Dermis blood vessel endothelial cell (primary cell): ENCODE results near the gene DSN1. TPM values are rescaled to one million over a fixed set of nuclear protein-coding genes. Genes with fewer than 3 reads are reported as not detected.
A peak's percentile ranks its signal among the peaks of the same experiment; 100 is the strongest.

ENCODE experiments used
- DNase-seq: peaks from one replicate; pipeline ENCODE4 v3.0.0; 2010
- total RNA-seq: library from RNA; depleted of rRNA; stranded (reverse); fragments of >200 nt; gene quantifications from 2 replicates; pipeline ENCODE4 v1.2.3, GENCODE V29; 2014

The DSN1 gene
- total RNA-seq, 1 donor from 2014 or later: 24.7 TPM

DNA sequence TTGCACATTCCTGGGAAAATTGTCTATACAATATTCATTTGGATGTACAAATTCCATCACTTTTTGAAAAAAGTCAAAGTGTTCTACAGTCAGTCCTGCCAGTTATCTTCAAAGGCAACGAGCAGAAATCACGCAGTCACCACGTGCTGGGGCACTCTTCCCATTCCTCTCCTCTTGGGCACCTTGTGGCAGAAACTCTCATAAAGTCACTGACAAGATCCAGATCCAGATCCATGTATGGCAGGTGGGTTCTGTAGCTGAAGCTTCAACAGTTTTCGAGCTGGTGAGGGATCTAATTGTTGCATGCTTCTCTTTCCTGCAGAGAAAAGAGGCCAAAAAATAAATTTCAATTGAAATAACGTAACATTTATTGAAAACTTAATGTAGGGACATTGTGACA lies 21.0 kb downstream of the DSN1 start:
- DNase-seq: no peak

DNA sequence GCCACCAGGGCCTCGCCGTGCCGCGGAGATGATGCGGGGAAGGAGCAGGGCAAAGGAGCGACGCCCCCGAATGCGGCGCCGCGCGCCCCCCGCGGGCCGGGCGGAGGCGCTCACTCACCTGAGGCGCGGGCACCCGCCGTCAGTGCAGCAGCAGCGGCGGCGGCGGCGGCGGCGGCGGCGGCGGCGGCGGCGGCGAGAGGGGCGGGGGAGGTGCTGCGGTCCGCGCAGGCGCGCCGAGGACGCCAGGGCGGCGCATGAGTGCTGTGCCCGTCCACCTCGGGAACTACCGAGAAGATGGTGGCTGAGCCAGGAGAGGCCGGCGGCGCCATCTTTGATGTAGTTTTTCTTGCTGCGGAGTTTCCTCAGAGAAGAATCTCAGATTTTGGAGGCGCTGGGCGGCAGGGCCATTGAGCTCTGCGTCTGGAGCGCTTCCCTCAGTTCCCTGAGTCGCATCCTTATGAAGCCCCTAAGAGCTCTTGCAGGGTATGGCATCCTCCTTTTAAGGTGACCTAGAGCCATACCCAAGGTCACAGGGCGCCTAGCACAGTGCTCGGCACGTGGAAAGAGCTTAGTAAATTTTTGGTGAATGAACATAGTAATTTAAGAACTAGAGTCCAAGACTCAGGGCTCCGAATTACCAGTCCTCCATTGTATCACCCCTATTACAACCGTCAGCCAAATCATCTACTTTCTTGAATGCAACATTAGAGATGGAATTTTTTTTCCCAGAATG lies 27.5 kb downstream of the DSN1 start, which contains the start of gene NDRG3:
Gene NDRG3 (minus strand): TSS at position 164 of the 733 bp plus-strand sequence. CDS start 24,355 bp downstream, outside the sequence.
- peak; percentile 95 for DNase-seq

DNA sequence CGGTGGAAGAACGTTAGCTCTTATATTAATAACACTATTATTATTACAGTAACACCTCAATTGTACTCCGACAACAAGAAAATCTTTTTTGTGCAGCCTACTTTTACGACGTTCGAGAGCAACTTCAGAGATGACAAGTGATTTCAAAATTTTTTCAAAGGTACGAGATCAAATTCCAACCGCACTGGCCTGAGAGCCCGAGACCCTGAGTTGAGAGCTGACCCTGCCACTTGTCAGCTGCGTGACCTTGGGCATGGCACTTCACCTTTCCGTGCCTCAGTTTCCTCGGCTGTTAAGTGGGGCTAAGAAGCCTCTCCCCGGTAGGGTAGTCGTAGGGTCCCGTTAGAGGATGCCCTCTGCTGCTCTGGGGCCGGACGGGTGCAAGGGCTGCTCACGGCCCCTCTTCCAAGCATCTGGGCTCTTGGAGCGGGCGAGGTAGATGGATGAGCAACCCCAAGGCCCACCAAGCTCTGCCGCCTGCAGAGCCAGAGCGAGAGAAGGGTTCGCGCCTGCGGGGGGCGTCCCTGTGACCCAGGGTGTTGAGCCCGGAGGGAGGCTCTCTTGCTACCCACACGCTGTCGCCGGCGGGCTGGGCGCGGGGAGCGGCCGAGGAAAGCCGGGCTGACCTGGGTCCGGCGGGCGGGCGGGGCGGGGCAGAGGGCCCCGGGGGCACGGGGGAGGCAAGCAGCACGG lies 28.2 kb downstream of the DSN1 start:
- peak; percentile 32 for DNase-seq

GRCh38 chr20:36744764-36745191 lies 28.8 kb downstream of the DSN1 start:
- DNase-seq: peak; percentile 17

GRCh38 chr20:36744243-36744642 lies 29.3 kb downstream of the DSN1 start:
- no peak for DNase-seq

DNA sequence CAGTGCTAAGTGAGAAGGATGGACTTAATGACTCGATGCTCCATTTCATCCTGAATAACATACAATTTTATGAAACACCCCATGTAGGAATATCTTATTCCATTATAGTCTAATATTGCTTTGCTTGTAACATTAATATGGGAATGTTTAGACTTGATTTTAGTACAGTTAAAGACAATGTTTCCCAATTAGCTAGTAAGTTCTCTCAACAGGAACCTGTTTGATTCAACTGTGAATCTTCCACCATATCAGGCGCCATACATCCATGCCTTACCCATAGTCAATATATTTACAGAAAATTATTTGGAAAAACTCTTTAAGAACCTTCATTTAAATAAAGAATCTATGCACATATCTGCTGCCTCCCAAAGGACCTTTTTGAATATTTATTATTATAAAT lies 31.0 kb downstream of the DSN1 start:
- no peak for DNase-seq

DNA sequence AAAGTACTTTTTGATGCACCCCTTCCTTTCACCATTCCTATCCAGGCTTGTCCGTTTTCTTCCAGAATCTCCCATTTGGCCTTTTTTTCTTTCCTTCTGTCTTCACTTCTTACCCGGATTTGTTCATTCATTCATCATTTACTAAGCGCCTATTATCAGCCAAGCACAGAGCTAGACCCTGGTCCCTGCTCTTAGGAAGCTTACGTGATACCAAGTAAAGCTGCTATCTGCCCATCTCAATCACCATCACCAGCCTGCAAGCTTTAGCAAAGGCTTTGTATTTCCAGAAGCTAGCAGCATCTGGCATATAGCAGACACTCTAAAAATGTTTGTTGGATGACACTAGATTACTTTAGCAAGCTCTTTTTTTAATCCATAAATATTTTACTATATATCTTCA lies 32.5 kb downstream of the DSN1 start:
- no peak for DNase-seq

DNA sequence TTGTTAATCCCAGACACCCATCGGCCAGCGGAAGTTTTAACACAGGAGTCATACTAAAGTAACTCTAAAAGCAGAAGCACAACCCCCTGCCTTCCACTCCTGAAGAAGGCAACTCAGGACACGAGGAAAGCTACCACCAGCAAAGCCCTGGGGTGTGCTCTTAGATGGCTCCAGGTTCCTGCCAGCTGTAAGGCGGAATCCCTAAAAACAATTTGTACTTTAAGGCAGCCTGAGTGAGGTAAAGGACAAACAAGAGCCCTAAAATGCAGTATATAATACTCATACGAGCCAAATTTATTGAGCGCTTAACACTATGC lies 36.4 kb downstream of the DSN1 start:
- no peak for DNase-seq

- no peak for DNase-seq
Observed at GRCh38 chr20:36736451-36737182, 36.9 kb downstream of the DSN1 start.

- no peak for DNase-seq
Observed at GRCh38 chr20:36732456-36732855, 41.1 kb downstream of the DSN1 start.

DNA sequence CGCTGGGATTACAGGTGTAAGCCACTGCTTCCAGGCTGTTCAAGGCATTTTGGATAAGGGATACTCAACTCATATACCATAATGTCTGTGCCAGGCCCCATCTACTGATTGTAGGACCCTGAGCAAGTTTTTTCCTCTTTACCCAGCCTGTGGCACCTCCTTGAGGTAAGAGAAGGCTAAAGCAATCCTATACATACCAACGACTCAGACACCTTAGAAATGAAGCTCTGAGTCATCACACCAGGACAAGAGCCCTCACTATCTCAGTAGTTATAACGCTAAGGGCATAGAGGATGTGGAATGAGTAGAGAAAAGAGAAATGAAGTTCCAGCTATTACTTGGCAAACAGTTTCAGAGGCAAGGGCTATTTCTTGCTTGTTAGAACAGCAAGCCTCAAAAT lies 44.6 kb downstream of the DSN1 start:
- DNase-seq: peak; percentile 21

- no peak for DNase-seq
Observed at GRCh38 chr20:36726168-36726567, 47.4 kb downstream of the DSN1 start.

- DNase-seq: no peak
Observed at GRCh38 chr20:36720510-36720909, 53.1 kb downstream of the DSN1 start.

DNA sequence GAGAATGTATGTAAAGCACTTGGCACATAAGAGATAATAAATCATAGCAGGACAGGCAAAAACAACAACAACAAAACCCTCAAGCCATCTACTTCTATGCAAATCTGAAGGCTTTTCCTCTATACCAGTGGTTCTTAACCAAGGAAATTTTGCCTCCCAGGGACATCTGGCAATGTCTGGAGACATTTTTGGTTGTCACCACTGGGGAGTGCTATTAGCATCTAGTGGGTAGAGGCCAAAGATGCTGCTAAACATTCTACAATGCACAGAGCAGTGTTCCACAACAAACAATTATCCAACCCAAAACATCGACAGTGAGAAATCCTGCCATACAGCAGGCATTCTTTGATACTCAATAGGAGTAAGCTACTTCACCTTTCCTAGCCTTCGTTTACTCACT lies 55.9 kb downstream of the DSN1 start:
- DNase-seq: peak; percentile 48

GRCh38 chr20:36717021-36717420 lies 56.5 kb downstream of the DSN1 start:
- DNase-seq: no peak

DNA sequence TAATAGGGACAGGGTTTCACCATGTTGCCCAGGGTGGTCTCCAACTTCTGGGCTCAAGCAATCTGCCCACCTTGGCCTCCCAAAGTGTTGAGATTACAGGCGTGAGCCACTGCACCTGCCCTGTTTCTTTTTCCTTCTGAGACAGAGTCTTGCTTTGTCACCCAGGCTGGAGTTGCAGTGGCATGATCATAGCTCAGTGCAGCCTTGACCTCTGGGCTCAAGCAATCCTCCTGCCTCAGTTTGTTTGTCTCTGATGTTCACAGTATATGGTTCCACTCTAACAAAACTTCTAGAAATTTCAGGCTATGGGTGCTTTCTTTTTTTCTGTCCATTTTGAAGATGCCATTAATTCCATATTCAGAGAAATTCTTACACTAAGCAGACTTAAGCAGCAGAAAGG lies 60.8 kb downstream of the DSN1 start:
- DNase-seq: no peak

GRCh38 chr20:36709126-36709525 lies 64.4 kb downstream of the DSN1 start:
- DNase-seq: no peak

- DNase-seq: no peak
Observed at GRCh38 chr20:36703530-36703929, 70.0 kb downstream of the DSN1 start.

Other genes with a start within 250 kb of the DSN1 start
- 1.9 and 3.7 TPM in 2 replicates for gene MYL9, start 232.2 kb downstream of the DSN1 start, total RNA-seq
- gene TGIF2, start 200.2 kb downstream of the DSN1 start, total RNA-seq: 22.3 and 23.1 TPM in 2 replicates
- gene RAB5IF, start 168.0 kb downstream of the DSN1 start, total RNA-seq: 93.5 and 100 TPM in 2 replicates
- not detected in 2 replicates for gene SLA2, start 127.6 kb downstream of the DSN1 start, total RNA-seq
- 18.7 and 34.0 TPM in 2 replicates for gene NDRG3, start 27.7 kb downstream of the DSN1 start, total RNA-seq
- under 0.01 and 0.14 TPM in 2 replicates for gene TLDC2, start 102.4 kb upstream of the DSN1 start, total RNA-seq
- gene SAMHD1, start 177.9 kb upstream of the DSN1 start, total RNA-seq: 54.5 and 57.6 TPM in 2 replicates